ENCODE results near the gene ZAR1L. TPM values are rescaled to one million over a fixed set of nuclear protein-coding genes. Genes with fewer than 3 reads are reported as not detected.
A peak's percentile ranks its signal among the peaks of the same experiment; 100 is the strongest.

The ZAR1L gene
- total RNA-seq, 1 donor from 2014 or later: not detected

- peak in 1 of 2 donors; percentile 75 for DNase-seq (ENCODE audit: low spot score in 2 of 2)
- H3K4me3 ChIP-seq: no peak overlapping the region
- TF ChIP-seq CTCF (IDR thresholded peaks at IDR 0.05): no peak
- peak overlapping the region; percentile 77 to 79 for H3K27ac ChIP-seq
- peaks cover 8 to 9% of the 10 kb centered on the region in 2 donors for H3K4me1 ChIP-seq
- no peaks in the 10 kb centered on the region for H3K27me3 ChIP-seq
- intact Hi-C loops (cut with DNase I): loop anchor here (2.0 kb wide), 1 partner anchor 24 kb away; no protein-coding TSS in a partner anchor
- no peaks in the 10 kb centered on the region for H3K9me3 ChIP-seq
- H3K36me3 ChIP-seq: peaks cover 23 to 30% of the 10 kb centered on the region in 2 donors
These were observed 30.1 kb downstream of the ZAR1L start for GRCh38 chr13:32284927-32285632.

- Histone ChIP-seq H3K4me1 (peaks cover 8 to 9% of the 10 kb centered on the region in 2 donors), H3K36me3 (peaks cover 39 to 50% of the 10 kb centered on the region in 2 donors), H3K9me3 (no peaks in the 10 kb centered on the region), H3K27me3 (no peaks in the 10 kb centered on the region), H3K27ac (no peak overlapping the region), H3K4me3 (no peak overlapping the region)
- no peak for DNase-seq (ENCODE audit: low spot score in 2 of 2)
- intact Hi-C loops (cut with DNase I): no loop called here
- no peak for TF ChIP-seq CTCF (IDR thresholded peaks at IDR 0.05)
These were observed 33.0 kb downstream of the ZAR1L start for GRCh38 chr13:32282096-32282711.

GRCh38 chr13:32281096-32281495, 34.1 kb downstream of the ZAR1L start:
- TF ChIP-seq CTCF (IDR thresholded peaks at IDR 0.05): no peak
- no peak for DNase-seq (ENCODE audit: low spot score in 2 of 2)
- intact Hi-C loops (cut with DNase I): no loop called here
- Histone ChIP-seq H3K4me1 (peaks cover 8 to 9% of the 10 kb centered on the region in 2 donors), H3K27ac (no peak overlapping the region), H3K4me3 (no peak overlapping the region), H3K9me3 (no peaks in the 10 kb centered on the region), H3K36me3 (peaks cover 48 to 58% of the 10 kb centered on the region in 2 donors), H3K27me3 (no peaks in the 10 kb centered on the region)

- no peak overlapping the region for H3K4me3 ChIP-seq
- intact Hi-C loops (cut with DNase I): no loop called here
- TF ChIP-seq CTCF (IDR thresholded peaks at IDR 0.05): no peak
- peaks cover 66 to 80% of the 10 kb centered on the region in 2 donors for H3K36me3 ChIP-seq
- H3K9me3 ChIP-seq: no peaks in the 10 kb centered on the region
- no peaks in the 10 kb centered on the region for H3K4me1 ChIP-seq
- no peak for DNase-seq (ENCODE audit: low spot score in 2 of 2)
- no peaks in the 10 kb centered on the region for H3K27me3 ChIP-seq
- no peak overlapping the region for H3K27ac ChIP-seq
These were observed 36.7 kb downstream of the ZAR1L start for GRCh38 chr13:32278426-32278825.

- no peak for TF ChIP-seq CTCF (IDR thresholded peaks at IDR 0.05)
- no peaks in the 10 kb centered on the region for H3K4me1 ChIP-seq
- intact Hi-C loops (cut with DNase I): no loop called here
- no peaks in the 10 kb centered on the region for H3K9me3 ChIP-seq
- no peak for DNase-seq (ENCODE audit: low spot score in 2 of 2)
- no peak overlapping the region for H3K4me3 ChIP-seq
- no peaks in the 10 kb centered on the region for H3K27me3 ChIP-seq
- no peak overlapping the region for H3K27ac ChIP-seq
- peaks cover 67 to 82% of the 10 kb centered on the region in 2 donors for H3K36me3 ChIP-seq
These were observed 37.3 kb downstream of the ZAR1L start for GRCh38 chr13:32277839-32278238.
